NCI-H345 treated with DMSO at 0.1 percent for 48 hours (cell line): ENCODE results near the gene TOR2A.
A peak's percentile ranks its signal among the peaks of the same experiment; 100 is the strongest.
"Not testable (repeated sequence)": the region's sequence is repeated elsewhere in the genome, so short reads cannot be mapped to it uniquely, and the experiment has no call there.

Experiments used
- DNase-seq: peaks from one replicate; lab custom pipeline; 2025; ENCODE audit not compliant: unreplicated experiment; lab: John Stamatoyannopoulos, UW

TOR2A gene

GRCh38 chr9:127769101-127769500 is 34.0 kb upstream of the TOR2A start:
- no peak for DNase-seq

GRCh38 chr9:127768698-127769097 is 33.6 kb upstream of the TOR2A start:
- no peak for DNase-seq

GRCh38 chr9:127767909-127768331 is 32.8 kb upstream of the TOR2A start:
- no peak for DNase-seq

- DNase-seq = no peak
These were observed 32.3 kb upstream of the TOR2A start for GRCh38 chr9:127767410-127767809.

GRCh38 chr9:127765418-127765817 is 30.3 kb upstream of the TOR2A start:
- no peak for DNase-seq

GRCh38 chr9:127763918-127764384 is 28.9 kb upstream of the TOR2A start:
- no peak for DNase-seq

GRCh38 chr9:127762111-127762676 is 27.1 kb upstream of the TOR2A start:
- no peak for DNase-seq

- no peak for DNase-seq
These were observed 26.4 kb upstream of the TOR2A start for GRCh38 chr9:127761491-127761956.

- DNase-seq = no peak
These were observed 26.0 kb upstream of the TOR2A start for GRCh38 chr9:127761061-127761460.

GRCh38 chr9:127758843-127759242 is 23.7 kb upstream of the TOR2A start:
- DNase-seq = no peak

- not testable (repeated sequence) for DNase-seq
These were observed 21.7 kb upstream of the TOR2A start for GRCh38 chr9:127756776-127757175.

- DNase-seq = no peak
These were observed 21.1 kb upstream of the TOR2A start for GRCh38 chr9:127756233-127756632.

- peak; percentile 23 for DNase-seq
These were observed 20.3 kb upstream of the TOR2A start for GRCh38 chr9:127755061-127756060.

- DNase-seq = peak; percentile 30
These were observed 19.3 kb upstream of the TOR2A start for GRCh38 chr9:127754099-127755060.

- DNase-seq = no peak
These were observed 18.5 kb upstream of the TOR2A start for GRCh38 chr9:127753622-127754021.

- DNase-seq = no peak
These were observed 18.1 kb upstream of the TOR2A start for GRCh38 chr9:127753148-127753547.

- DNase-seq = no peak
These were observed 16.4 kb upstream of the TOR2A start for GRCh38 chr9:127751269-127752054.

- no peak for DNase-seq
These were observed 14.1 kb upstream of the TOR2A start for GRCh38 chr9:127749090-127749787.

- no peak for DNase-seq
These were observed 12.0 kb upstream of the TOR2A start for GRCh38 chr9:127746959-127747569.
